GM21619 (cell line): Measurements from ENCODE around the gene SYNJ1.
"Not testable (repeated sequence)": the region's sequence is repeated elsewhere in the genome, so short reads cannot be mapped to it uniquely, and the experiment has no call there.

Experiments used
- ATAC-seq: cut with Tn5 transposase; IDR thresholded peaks from one replicate; pipeline ENCODE4 v1.9.1; 2021; ENCODE audit not compliant: unreplicated experiment

SYNJ1 gene

GRCh38 chr21:32739946-32740345 is 12.1 kb upstream of the SYNJ1 start:
- ATAC-seq: no peak

DNA sequence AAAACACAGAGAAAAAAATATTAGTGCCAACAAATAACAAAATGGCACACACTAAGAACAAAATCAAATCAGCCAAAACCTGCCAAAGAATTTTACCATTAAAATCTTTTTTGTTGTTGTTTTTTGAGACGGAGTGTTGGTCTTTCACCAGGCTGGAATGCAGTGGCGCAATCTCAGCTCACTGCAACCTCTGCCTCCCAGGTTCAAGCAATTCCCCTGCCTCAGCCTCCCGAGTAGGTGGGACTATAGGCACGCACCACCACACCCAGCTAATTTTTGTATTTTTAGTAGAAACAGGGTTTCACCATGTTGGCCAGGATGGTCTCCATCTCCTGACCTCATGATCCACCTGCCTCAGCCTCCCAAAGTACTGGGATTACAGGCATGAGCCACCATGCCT is 8.3 kb upstream of the SYNJ1 start:
- not testable (repeated sequence) for ATAC-seq

DNA sequence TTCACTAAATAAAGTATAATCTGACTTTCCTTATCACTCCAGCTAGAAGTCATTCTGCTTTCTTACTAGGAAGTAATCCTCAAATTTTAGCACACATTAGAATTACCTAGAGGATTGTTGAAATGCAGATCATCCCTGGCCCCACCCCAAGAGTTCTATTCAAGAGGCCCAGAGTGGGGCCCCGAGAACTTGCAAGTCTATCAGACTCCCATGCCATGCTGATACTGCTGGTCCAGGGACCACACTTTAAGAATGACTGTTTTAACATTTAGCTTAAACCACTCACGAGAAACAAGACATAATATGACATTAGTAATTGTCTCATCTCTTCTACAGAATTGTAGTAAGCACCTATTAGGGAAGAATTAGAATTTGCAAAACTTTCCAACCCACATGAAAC is 7.7 kb upstream of the SYNJ1 start:
- ATAC-seq: no peak

GRCh38 chr21:32733990-32734613 is 6.3 kb upstream of the SYNJ1 start:
- no peak for ATAC-seq

DNA sequence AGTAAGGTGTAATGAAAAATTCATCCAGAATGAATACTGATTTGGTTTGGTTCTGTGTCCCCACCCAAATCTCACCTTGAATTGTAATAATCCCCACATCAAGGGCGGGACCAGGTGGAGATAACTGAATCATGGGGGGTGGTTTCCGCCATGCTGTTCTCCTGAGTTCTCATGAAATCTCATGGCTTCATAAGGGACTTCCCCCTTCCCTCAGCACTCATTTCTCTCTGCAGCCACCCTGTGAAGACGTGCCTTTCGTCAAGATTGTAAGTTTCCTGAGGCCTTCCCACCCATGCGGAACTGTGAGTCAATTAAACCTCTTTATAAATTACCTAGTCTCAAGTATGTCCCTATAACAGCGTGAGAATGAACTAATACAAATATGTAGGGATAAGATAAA is 5.5 kb upstream of the SYNJ1 start:
- no peak for ATAC-seq

- ATAC-seq: no peak
Measured at GRCh38 chr21:32732544-32732943, 4.7 kb upstream of the SYNJ1 start.

GRCh38 chr21:32728848-32729247 is 1.0 kb upstream of the SYNJ1 start:
- no peak for ATAC-seq

- ATAC-seq: no peak
Measured at GRCh38 chr21:32728456-32728839, 635 bp upstream of the SYNJ1 start.

- ATAC-seq: peak; percentile 14
Measured at GRCh38 chr21:32726839-32727686, 750 bp downstream of the SYNJ1 start.

DNA sequence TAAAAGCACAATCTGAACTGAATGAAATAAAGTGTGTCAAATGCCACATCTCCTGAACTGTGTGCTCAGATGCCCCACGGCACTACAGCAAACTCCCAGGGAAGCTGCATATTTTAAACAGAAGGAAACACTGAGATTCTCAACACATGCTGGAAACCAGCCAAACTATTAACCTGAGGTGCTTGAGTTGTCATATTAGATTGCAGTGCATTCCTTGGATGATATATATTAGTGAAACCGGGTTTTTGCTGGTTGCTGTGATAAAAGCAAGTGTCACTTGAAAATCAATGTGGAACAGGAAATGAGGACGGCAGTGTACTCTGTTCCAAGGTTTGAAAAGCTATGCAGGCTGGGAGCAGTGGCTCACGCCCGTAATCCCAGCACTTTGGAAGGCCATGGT is 8.7 kb downstream of the SYNJ1 start:
- ATAC-seq: no peak

- no peak for ATAC-seq
Measured at GRCh38 chr21:32717851-32718316, 9.9 kb downstream of the SYNJ1 start.

DNA sequence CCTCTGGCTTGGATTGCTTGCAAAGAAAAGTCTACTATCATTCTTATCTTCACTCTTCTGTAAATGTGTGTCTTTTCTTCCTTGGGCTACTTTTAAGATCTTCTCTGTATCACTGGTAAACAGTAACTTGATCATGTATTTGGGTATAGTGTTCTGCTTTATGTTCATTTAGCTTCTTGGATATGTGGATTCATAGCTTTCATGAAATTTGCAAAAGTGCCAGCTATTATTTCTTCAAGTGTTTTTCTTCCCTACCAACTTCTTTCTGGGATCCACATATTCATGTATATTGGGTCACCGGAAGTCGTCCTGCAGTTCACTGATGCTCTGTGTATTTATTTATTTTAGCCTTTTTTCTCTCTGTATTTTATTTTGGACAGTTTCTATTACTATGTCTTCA is 11.3 kb downstream of the SYNJ1 start:
- ATAC-seq: no peak

GRCh38 chr21:32713726-32714125 is 14.1 kb downstream of the SYNJ1 start:
- ATAC-seq: no peak

- no peak for ATAC-seq
Measured at GRCh38 chr21:32712641-32713040, 15.2 kb downstream of the SYNJ1 start.

GRCh38 chr21:32712043-32712442 is 15.8 kb downstream of the SYNJ1 start:
- peak; percentile 98 for ATAC-seq

GRCh38 chr21:32710987-32711386 is 16.8 kb downstream of the SYNJ1 start:
- ATAC-seq: no peak

GRCh38 chr21:32710069-32710784 is 17.6 kb downstream of the SYNJ1 start:
- ATAC-seq: no peak

DNA sequence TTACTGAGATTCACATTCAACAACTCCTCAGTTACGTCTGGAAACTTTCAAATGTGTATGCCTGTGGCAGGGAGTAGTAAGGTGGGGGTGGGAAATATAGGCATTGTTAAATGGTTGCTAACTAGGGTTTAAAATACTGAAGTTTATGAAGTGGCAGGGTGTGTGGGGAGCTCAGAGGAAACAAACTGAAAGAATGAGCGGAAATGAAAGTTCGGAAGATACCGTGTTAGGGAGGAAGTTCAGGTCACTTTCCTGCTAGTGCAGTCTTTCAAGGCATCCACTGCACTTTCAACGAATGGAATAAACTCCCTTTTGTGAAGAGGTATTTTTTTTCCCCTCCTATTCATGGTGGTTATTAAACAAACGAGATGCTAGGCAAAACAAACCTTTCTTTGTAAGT is 19.7 kb downstream of the SYNJ1 start:
- ATAC-seq: no peak

GRCh38 chr21:32705901-32706300 is 21.9 kb downstream of the SYNJ1 start:
- ATAC-seq: no peak

DNA sequence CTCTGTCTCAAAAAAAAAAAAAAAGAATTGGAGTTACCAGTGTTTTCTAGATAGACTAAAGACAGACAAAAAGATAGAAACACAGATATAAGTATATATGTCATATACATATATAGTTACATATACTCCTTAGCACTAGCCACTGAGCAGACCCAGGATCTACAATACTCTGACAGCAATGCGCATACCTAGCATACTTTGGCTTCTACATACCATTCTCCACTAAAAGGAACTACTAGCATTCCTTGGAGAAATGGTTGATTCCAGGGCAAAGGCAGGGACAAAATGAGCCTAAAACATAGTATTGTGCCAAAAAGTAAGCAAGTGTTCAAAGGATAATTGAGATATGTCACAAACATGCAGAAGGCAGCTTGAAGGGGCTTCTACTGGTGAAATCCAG is 22.7 kb downstream of the SYNJ1 start:
- no peak for ATAC-seq

DNA sequence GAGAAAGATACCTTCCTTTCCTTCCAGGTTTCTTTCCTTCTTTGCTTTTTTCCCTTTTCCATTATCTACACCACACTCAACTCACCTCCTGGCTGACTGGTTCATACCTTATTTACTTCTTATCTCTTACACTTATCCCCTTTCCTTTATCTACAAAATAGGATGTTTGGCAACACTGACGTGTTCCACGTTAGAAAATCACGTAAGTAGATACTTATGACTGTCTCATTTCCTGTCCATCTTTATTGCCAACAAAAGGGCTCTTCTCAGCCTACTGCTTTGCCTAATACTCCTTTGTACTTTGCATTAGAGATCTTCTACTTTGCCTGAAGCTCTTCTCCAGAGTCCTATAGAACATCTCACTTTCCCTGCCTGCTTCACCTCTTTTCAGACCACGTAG is 25.1 kb downstream of the SYNJ1 start:
- no peak for ATAC-seq
